ENCODE measurements around the gene TBC1D7. TPM values are rescaled to one million over a fixed set of nuclear protein-coding genes. Genes with fewer than 3 reads are reported as not detected.

The TBC1D7 gene
- total RNA-seq, 1 experiment from 2014 or later = 13.7 TPM

GRCh38 chr6:13274707-13275434 is 53.5 kb downstream of the TBC1D7 start:
- POLR2A ChIA-PET = no interaction called here
- H3K36me3 ChIP-seq (ENCODE audit: control insufficient read depth in 1 of 2, insufficient read depth in 2 of 2, low read length in 2 of 2) = no peaks in the 10 kb centered on the region
- CTCF ChIA-PET = no interaction called here
- intact Hi-C loops (cut with micrococcal nuclease) = no loop called here
- H3K9me2 ChIP-seq (ENCODE audit: insufficient read depth) = no peaks in the 10 kb centered on the region
- H3K4me2 ChIP-seq (ENCODE audit: low read length) = no peak overlapping the region
- H3K27ac ChIP-seq (ENCODE audit: low read depth, low read length) = no peak overlapping the region
- H3K9me3 ChIP-seq (ENCODE audit: control insufficient read depth in 1 of 2, insufficient read depth in 1 of 2, low read depth in 1 of 2, low read length in 2 of 2) = no peaks in the 10 kb centered on the region
- no peak overlapping the region for H3K4me3 ChIP-seq (replicated peaks in 1 of 2; ENCODE audit: low read depth in 1 of 2, low read length in 2 of 2)
- H3K9ac ChIP-seq (ENCODE audit: low read length) = no peak overlapping the region
- BruUV-seq (replicated peaks) = no TSS peak
- H4K20me1 ChIP-seq (ENCODE audit: insufficient read depth) = no peaks in the 10 kb centered on the region
- RAD21 ChIA-PET (ENCODE audit: low non-redundant PET in 1 of 2, low total read pairs in 2 of 2, uncharacterized antibody in 2 of 2, unreplicated experiment in 2 of 2) = no interaction called here
- TF ChIP-seq EZH2 (IDR thresholded peaks at IDR 0.05) (no peak), EZH2phosphoT487 (IDR thresholded peaks at IDR 0.05; ENCODE audit: borderline replicate concordance) (no peak), CEBPB (IDR thresholded peaks at IDR 0.05; ENCODE audit: low read depth) (no peak), POLR2A (IDR thresholded peaks at IDR 0.05; ENCODE audit: borderline replicate concordance, extremely low read depth, insufficient read depth, insufficient read length) (no peak), CBX3 (IDR thresholded peaks at IDR 0.05; ENCODE audit: low read depth) (no peak), SP1 (IDR thresholded peaks at IDR 0.05; ENCODE audit: low read depth) (no peak), FOSL1 (IDR thresholded peaks at IDR 0.05; ENCODE audit: low read depth) (no peak)
- TF ChIP-seq, protein P1, sequence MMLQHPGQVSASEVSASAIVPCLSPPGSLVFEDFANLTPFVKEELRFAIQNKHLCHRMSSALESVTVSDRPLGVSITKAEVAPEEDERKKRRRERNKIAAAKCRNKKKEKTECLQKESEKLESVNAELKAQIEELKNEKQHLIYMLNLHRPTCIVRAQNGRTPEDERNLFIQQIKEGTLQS (IDR thresholded peaks at IDR 0.05) = no peak
- TF ChIP-seq, protein P2, sequence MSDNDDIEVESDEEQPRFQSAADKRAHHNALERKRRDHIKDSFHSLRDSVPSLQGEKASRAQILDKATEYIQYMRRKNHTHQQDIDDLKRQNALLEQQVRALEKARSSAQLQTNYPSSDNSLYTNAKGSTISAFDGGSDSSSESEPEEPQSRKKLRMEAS (IDR thresholded peaks at IDR 0.05) = no peak
- no peak overlapping the region for H2AFZ ChIP-seq (ENCODE audit: low read depth, low read length, poor library complexity, severe bottlenecking)
- ATAC-seq = no peak
- no peaks in the 10 kb centered on the region for H3K79me2 ChIP-seq (ENCODE audit: insufficient read depth, low read length)
- no peaks in the 10 kb centered on the region for H3K27me3 ChIP-seq (ENCODE audit: insufficient read depth, low read length)
- DNase-seq (ENCODE audit: low read depth, low spot score) = no peak
- no peaks in the 10 kb centered on the region for H3K4me1 ChIP-seq (ENCODE audit: control insufficient read depth in 1 of 2, insufficient read depth in 2 of 2, low read length in 2 of 2)

GRCh38 chr6:13273931-13274706 is 54.2 kb downstream of the TBC1D7 start:
- Histone ChIP-seq H3K9me3 (ENCODE audit: control insufficient read depth in 1 of 2, insufficient read depth in 1 of 2, low read depth in 1 of 2, low read length in 2 of 2) (no peaks in the 10 kb centered on the region), H3K27me3 (ENCODE audit: insufficient read depth, low read length) (no peaks in the 10 kb centered on the region), H2AFZ (ENCODE audit: low read depth, low read length, poor library complexity, severe bottlenecking) (no peak overlapping the region), H3K27ac (ENCODE audit: low read depth, low read length) (no peak overlapping the region), H3K79me2 (ENCODE audit: insufficient read depth, low read length) (no peaks in the 10 kb centered on the region), H3K4me1 (ENCODE audit: control insufficient read depth in 1 of 2, insufficient read depth in 2 of 2, low read length in 2 of 2) (no peaks in the 10 kb centered on the region), H3K9me2 (ENCODE audit: insufficient read depth) (no peaks in the 10 kb centered on the region), H3K4me3 (replicated peaks in 1 of 2; ENCODE audit: low read depth in 1 of 2, low read length in 2 of 2) (no peak overlapping the region), H3K4me2 (ENCODE audit: low read length) (no peak overlapping the region), H4K20me1 (ENCODE audit: insufficient read depth) (no peaks in the 10 kb centered on the region), H3K9ac (ENCODE audit: low read length) (no peak overlapping the region), H3K36me3 (ENCODE audit: control insufficient read depth in 1 of 2, insufficient read depth in 2 of 2, low read length in 2 of 2) (no peaks in the 10 kb centered on the region)
- ATAC-seq (no peak), DNase-seq (ENCODE audit: low read depth, low spot score) (no peak)
- ChIA-PET POLR2A (no interaction called here), RAD21 (ENCODE audit: low non-redundant PET in 1 of 2, low total read pairs in 2 of 2, uncharacterized antibody in 2 of 2, unreplicated experiment in 2 of 2) (no interaction called here), CTCF (no interaction called here)
- TF ChIP-seq SP1 (IDR thresholded peaks at IDR 0.05; ENCODE audit: low read depth) (no peak), TCF7L2 (IDR thresholded peaks at IDR 0.05; ENCODE audit: borderline replicate concordance, extremely low read depth, insufficient read depth, insufficient read length) (no peak), FOSL1 (IDR thresholded peaks at IDR 0.05; ENCODE audit: low read depth) (no peak), JUND (IDR thresholded peaks at IDR 0.05) (no peak)
- BruUV-seq (replicated peaks) = no TSS peak
- intact Hi-C loops (cut with micrococcal nuclease) = no loop called here

Measured in HCT116 (cell line).